HepG2 (cell line): ENCODE data around the gene ACO1. TPM values are rescaled to one million over a fixed set of nuclear protein-coding genes. Genes with fewer than 3 reads are reported as not detected.

Experiments used
- CENPT ChIP-seq: sonication (generic); formaldehyde crosslinking; IDR thresholded peaks from 2 replicates; pipeline ENCODE4 v1.8.0; 2022; ENCODE audit warnings: low read depth, mild to moderate bottlenecking, moderate library complexity, missing genetic modification reagents
- FOXJ3 ChIP-seq: sonication (generic); formaldehyde crosslinking; IDR thresholded peaks from 2 replicates; pipeline ENCODE4 v1.4.0; 2020; ENCODE audit warnings: missing genetic modification reagents, mild to moderate bottlenecking, borderline replicate concordance
- IRF1 ChIP-seq: sonication (generic); formaldehyde crosslinking; IDR thresholded peaks from 2 replicates; pipeline ENCODE4 v1.4.0; 2020; ENCODE audit warnings: low read depth, mild to moderate bottlenecking, missing genetic modification reagents
- JARID2 ChIP-seq: sonication (generic); formaldehyde crosslinking; IDR thresholded peaks from 2 replicates; pipeline ENCODE4 v1.8.1; 2023; ENCODE audit warnings: missing genetic modification reagents, inconsistent platforms; ENCODE audit not compliant: insufficient replicate concordance
- KDM5B ChIP-seq: sonication (generic); formaldehyde crosslinking; IDR thresholded peaks from 2 replicates; pipeline ENCODE4 v1.4.0; 2020; ENCODE audit warnings: missing genetic modification reagents, mild to moderate bottlenecking, borderline replicate concordance
- MBNL3 ChIP-seq: fragments of 250-450 bp; sonication (Bioruptor Pico); conservative IDR thresholded peaks from 2 replicates; pipeline ENCODE4 v1.8.0; 2022; ENCODE audit warnings: mild to moderate bottlenecking, inconsistent platforms
- MTF1 ChIP-seq: sonication (generic); formaldehyde crosslinking; IDR thresholded peaks from 2 replicates; pipeline ENCODE4 v1.5.0; 2020; ENCODE audit warnings: missing genetic modification reagents
- MXI1 ChIP-seq: IDR thresholded peaks from 3 replicates; pipeline ENCODE4 v1.6.1; 2012; ENCODE audit warnings: low read depth, low read length, inconsistent platforms, borderline replicate concordance
- NR3C1 ChIP-seq: sonication (generic); formaldehyde crosslinking; IDR thresholded peaks from 2 replicates; pipeline ENCODE4 v1.4.0; 2020; ENCODE audit warnings: missing genetic modification reagents
- PRDM15 ChIP-seq: sonication (generic); formaldehyde crosslinking; IDR thresholded peaks from 2 replicates; pipeline ENCODE4 v1.4.0; 2020; ENCODE audit warnings: missing genetic modification reagents
- RARA ChIP-seq: IDR thresholded peaks from 2 replicates; pipeline ENCODE4 v1.6.1; 2016; ENCODE audit warnings: missing genetic modification reagents, missing compliant biosample characterization
- RBM39 ChIP-seq: fragments of 200-400 bp; formaldehyde crosslinking; IDR thresholded peaks from one replicate; pipeline ENCODE4 v1.6.1; 2018; ENCODE audit warnings: antibody characterized with exemption, mild to moderate bottlenecking, low read depth, low read length; ENCODE audit not compliant: poor library complexity, severe bottlenecking
- SOX5 ChIP-seq: IDR thresholded peaks from 2 replicates; pipeline ENCODE4 v1.6.1; 2016; ENCODE audit warnings: borderline replicate concordance
- SRSF4 ChIP-seq: fragments of 200-400 bp; formaldehyde crosslinking; IDR thresholded peaks from one replicate; pipeline ENCODE4 v1.6.1; 2018; ENCODE audit warnings: mild to moderate bottlenecking, low read depth, low read length, moderate library complexity; ENCODE audit not compliant: poor library complexity, severe bottlenecking
- SYNCRIP ChIP-seq: fragments of 200-400 bp; formaldehyde crosslinking; IDR thresholded peaks from 2 replicates; pipeline ENCODE4 v1.6.1; 2018; ENCODE audit warnings: mild to moderate bottlenecking, low read depth, low read length; ENCODE audit not compliant: insufficient read depth
- ZBTB20 ChIP-seq: sonication (generic); formaldehyde crosslinking; IDR thresholded peaks from 2 replicates; pipeline ENCODE4 v1.8.1; 2023; ENCODE audit warnings: missing genetic modification reagents, low read depth, mild to moderate bottlenecking, borderline replicate concordance
- ZBTB26 ChIP-seq: IDR thresholded peaks from 2 replicates; pipeline ENCODE4 v1.6.1; 2016; ENCODE audit warnings: missing compliant biosample characterization, missing genetic modification reagents, borderline replicate concordance
- ZFP37 ChIP-seq: sonication (generic); formaldehyde crosslinking; IDR thresholded peaks from 2 replicates; pipeline ENCODE4 v1.4.0; 2020; ENCODE audit warnings: missing genetic modification reagents, borderline replicate concordance
- ZFP82 ChIP-seq: sonication (generic); formaldehyde crosslinking; IDR thresholded peaks from 2 replicates; pipeline ENCODE4 v1.5.1; 2020; ENCODE audit warnings: mild to moderate bottlenecking, missing genetic modification reagents, borderline replicate concordance
- ZKSCAN8 ChIP-seq: IDR thresholded peaks from 2 replicates; pipeline ENCODE4 v1.6.1; 2016; ENCODE audit warnings: borderline replicate concordance, missing genetic modification reagents, missing compliant biosample characterization
- ZNF552 ChIP-seq: sonication (generic); formaldehyde crosslinking; IDR thresholded peaks from 2 replicates; pipeline ENCODE4 v1.9.0; 2022; ENCODE audit warnings: missing genetic modification reagents, mild to moderate bottlenecking, borderline replicate concordance
- polyA plus RNA-seq, 8 experiments: library from polyadenylated mRNA; depleted of rRNA in 3 of 8; stranded (reverse) in 7 of 8; unstranded in 1 of 8; fragments of >200 nt; fragmentation: Illumina TruSeq in 4 of 8; extraction: Trizol in 4 of 8; gene quantifications; 2 replicates each; pipeline versions ENCODE4 v1.2.1 to v1.2.3, GENCODE V29; 2011 to 2016; ENCODE audit warnings: low read depth in 4 of 8, missing spikeins in 1 of 8, mixed read lengths in 1 of 8; ENCODE audit not compliant: insufficient read depth in 1 of 8
- total RNA-seq, 5 experiments: library from RNA; depleted of rRNA; stranded (reverse); fragments of >200 nt; fragmentation: Illumina TruSeq; extraction: Trizol; gene quantifications; 2 replicates each; pipeline ENCODE4 v1.2.3, GENCODE V29; 2016; ENCODE audit warnings: low read depth in 1 of 5
- TF ChIP-seq, protein P1 (sequence below): IDR thresholded peaks from 2 replicates; pipeline ENCODE4 v1.6.1; 2012; ENCODE audit warnings: low read depth, low read length, improper control_type of control experiment

Gene ACO1
- total and polyA plus RNA-seq, 2 of the 13 experiments (the other 11 are each of a cell fraction or from before 2014, with no cell fraction given): 20.1 to 48.2 TPM

GRCh38 chr9:32426278-32426939, 42.0 kb downstream of the ACO1 start (continued):
- TF ChIP-seq ZBTB20: peak; percentile 66
- no peak for TF ChIP-seq JARID2 (CRISPR knock-in tag)
- no peak for TF ChIP-seq PRDM15 (CRISPR knock-in tag)
- no peak for TF ChIP-seq SRSF4
- no peak for TF ChIP-seq CENPT (CRISPR knock-in tag)
- TF ChIP-seq NR3C1 (CRISPR knock-in tag): no peak
- TF ChIP-seq FOXJ3 (CRISPR knock-in tag): peak; percentile 63; the same call in 1 of the 2 replicates
- no peak for TF ChIP-seq KDM5B (CRISPR knock-in tag)
- TF ChIP-seq, protein P1, sequence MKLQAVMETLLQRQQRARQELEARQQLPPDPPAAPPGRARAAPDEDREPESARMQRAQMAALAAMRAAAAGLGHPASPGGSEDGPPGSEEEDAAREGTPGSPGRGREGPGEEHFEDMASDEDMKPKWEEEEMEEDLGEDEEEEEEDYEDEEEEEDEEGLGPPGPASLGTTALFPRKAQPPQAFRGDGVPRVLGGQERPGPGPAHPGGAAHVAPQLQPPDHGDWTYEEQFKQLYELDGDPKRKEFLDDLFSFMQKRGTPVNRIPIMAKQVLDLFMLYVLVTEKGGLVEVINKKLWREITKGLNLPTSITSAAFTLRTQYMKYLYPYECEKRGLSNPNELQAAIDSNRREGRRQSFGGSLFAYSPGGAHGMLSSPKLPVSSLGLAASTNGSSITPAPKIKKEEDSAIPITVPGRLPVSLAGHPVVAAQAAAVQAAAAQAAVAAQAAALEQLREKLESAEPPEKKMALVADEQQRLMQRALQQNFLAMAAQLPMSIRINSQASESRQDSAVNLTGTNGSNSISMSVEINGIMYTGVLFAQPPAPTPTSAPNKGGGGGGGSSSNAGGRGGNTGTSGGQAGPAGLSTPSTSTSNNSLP: peak; percentile 51; the same call in 1 of the 2 replicates
- TF ChIP-seq ZNF552: no peak
- TF ChIP-seq SOX5 (CRISPR knock-in tag): peak; percentile 59
- TF ChIP-seq ZBTB26: no peak
- peak; percentile 49; the same call in 1 of the 3 replicates for TF ChIP-seq MXI1
- TF ChIP-seq MTF1 (CRISPR knock-in tag): no peak
- no peak for TF ChIP-seq ZFP37 (CRISPR knock-in tag)
- TF ChIP-seq MBNL3 (CRISPR knock-in tag): no peak
- no peak for TF ChIP-seq ZKSCAN8
- TF ChIP-seq RBM39: no peak
- peak; percentile 66; the same call in 1 of the 2 replicates for TF ChIP-seq RARA (CRISPR knock-in tag)
- TF ChIP-seq IRF1: no peak
- TF ChIP-seq ZFP82 (CRISPR knock-in tag): no peak
- TF ChIP-seq SYNCRIP: no peak
